IPS-18a (cell line): ENCODE data around the gene PCDHB9.
A peak's percentile ranks its signal among the peaks of the same experiment; 100 is the strongest.
"Not testable (repeated sequence)": the region's sequence is repeated elsewhere in the genome, so short reads cannot be mapped to it uniquely, and the experiment has no call there.

ENCODE experiments used
- H3K27ac ChIP-seq: one replicate; pipeline ENCODE4 v1.5.1; 2013; ENCODE audit warnings: low read length
- H3K27me3 ChIP-seq: one replicate; pipeline ENCODE4 v1.6.1; 2013; ENCODE audit warnings: mild to moderate bottlenecking, low read length; ENCODE audit not compliant: control insufficient read depth, insufficient read depth
- H3K36me3 ChIP-seq: one replicate; pipeline ENCODE4 v1.6.1; 2013; ENCODE audit warnings: low read depth, low read length; ENCODE audit not compliant: control insufficient read depth
- H3K4me1 ChIP-seq: one replicate; pipeline ENCODE4 v1.6.1; 2013; ENCODE audit warnings: low read depth, low read length; ENCODE audit not compliant: control insufficient read depth
- H3K4me3 ChIP-seq: one replicate; pipeline ENCODE4 v1.5.1; 2013; ENCODE audit warnings: low read length
- H3K9ac ChIP-seq: one replicate; pipeline ENCODE4 v1.6.1; 2013; ENCODE audit warnings: mild to moderate bottlenecking, low read length, moderate library complexity
- H3K9me3 ChIP-seq: one replicate; pipeline ENCODE4 v1.6.1; 2013; ENCODE audit warnings: low read depth, low read length; ENCODE audit not compliant: control insufficient read depth

PCDHB9 gene

DNA sequence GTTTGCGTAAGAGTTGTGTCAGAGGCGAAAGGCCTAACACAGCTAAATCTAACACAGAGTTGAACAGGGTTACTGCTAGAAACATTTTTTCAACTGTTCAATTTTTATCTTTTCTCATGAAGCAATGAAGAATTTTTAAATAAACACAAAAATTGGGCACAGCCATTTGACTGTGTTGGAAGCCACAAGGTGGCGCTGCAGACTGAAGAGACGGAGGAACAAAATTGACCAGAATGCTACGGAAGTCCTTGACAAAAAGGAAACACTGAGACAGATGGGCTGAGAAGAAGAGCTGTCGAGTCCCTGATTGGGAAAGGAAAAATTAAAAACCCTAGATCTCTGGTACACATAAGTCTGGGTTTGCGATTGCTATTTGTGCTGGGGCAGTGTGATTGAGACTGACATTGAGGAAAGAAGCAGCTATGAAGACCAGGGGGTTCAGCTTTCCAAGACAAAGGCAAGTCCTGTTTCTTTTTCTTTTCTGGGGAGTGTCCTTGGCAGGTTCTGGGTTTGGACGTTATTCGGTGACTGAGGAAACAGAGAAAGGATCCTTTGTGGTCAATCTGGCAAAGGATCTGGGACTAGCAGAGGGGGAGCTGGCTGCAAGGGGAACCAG, at the start of gene PCDHB9:
PCDHB9 (plus strand) TSS at position 265 of the 616 bp plus-strand sequence; CDS start at position 423, 158 bp downstream.
- peaks cover 3% of the 10 kb centered on the region for H3K9me3 ChIP-seq
- peak within 1 kb of the TSS; percentile 30 for H3K4me3 ChIP-seq
- no peaks in the 10 kb centered on the region for H3K27me3 ChIP-seq
- H3K36me3 ChIP-seq = no peaks in the 10 kb centered on the region
- no peak within 1 kb of the TSS for H3K9ac ChIP-seq
- H3K4me1 ChIP-seq = no peaks in the 10 kb centered on the region
- H3K27ac ChIP-seq = no peak within 1 kb of the TSS

DNA sequence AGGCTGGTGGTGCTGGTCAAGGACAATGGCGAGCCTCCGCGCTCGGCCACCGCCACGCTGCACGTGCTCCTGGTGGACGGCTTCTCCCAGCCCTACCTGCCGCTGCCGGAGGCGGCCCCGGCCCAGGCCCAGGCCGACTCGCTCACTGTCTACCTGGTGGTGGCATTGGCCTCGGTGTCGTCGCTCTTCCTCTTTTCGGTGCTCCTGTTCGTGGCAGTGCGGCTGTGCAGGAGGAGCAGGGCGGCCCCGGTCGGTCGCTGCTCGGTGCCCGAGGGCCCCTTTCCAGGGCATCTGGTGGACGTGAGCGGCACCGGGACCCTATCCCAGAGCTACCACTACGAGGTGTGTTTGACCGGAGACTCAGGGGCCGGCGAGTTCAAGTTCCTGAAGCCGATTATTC, 49.6 kb upstream of the PCDHB9 start:
- H3K4me3 ChIP-seq, H3K4me1 ChIP-seq: not testable (repeated sequence)

DNA sequence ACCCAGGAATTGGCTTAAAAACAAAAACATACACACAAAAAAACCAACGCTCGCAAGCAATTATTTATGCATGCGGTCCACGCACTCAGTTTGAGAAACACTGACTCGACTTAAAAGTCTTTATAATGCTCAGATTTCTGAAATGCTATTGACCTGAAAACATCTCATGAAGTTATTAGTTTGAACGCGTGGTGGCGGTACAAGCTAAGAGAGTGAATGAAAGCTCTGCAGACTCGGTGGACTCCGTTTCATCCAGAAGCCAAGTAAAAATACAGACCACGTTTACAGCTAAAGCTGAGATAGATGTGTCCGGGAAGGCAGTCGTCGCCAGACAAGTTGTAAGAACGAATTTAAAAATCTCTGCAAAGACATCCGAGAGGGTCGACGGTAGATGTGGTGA, 37.1 kb upstream of the PCDHB9 start, which contains the start of gene PCDHB6:
PCDHB6 (plus strand) TSS at position 246 of the 400 bp plus-strand sequence. CDS start 201 bp downstream, outside the sequence.
- H3K9ac ChIP-seq = no peak within 1 kb of the TSS
- H3K27ac ChIP-seq = no peak within 1 kb of the TSS
- no peaks in the 10 kb centered on the region for H3K9me3 ChIP-seq
- no peaks in the 10 kb centered on the region for H3K36me3 ChIP-seq
- no peak within 1 kb of the TSS for H3K4me3 ChIP-seq
- H3K4me1 ChIP-seq = no peaks in the 10 kb centered on the region
- H3K27me3 ChIP-seq = no peaks in the 10 kb centered on the region

More for the DNA sequence above, 49.6 kb upstream of the PCDHB9 start:
- not testable (repeated sequence) for H3K9ac ChIP-seq, H3K27me3 ChIP-seq, H3K36me3 ChIP-seq, H3K27ac ChIP-seq
- H3K9me3 ChIP-seq = peaks cover 22% of the 10 kb centered on the region

GRCh38 chr5:141150224-141150992, 36.6 kb upstream of the PCDHB9 start:
- no peak overlapping the region for H3K4me3 ChIP-seq
- no peak overlapping the region for H3K9ac ChIP-seq
- no peak overlapping the region for H3K27ac ChIP-seq
- H3K27me3 ChIP-seq = no peaks in the 10 kb centered on the region
- H3K36me3 ChIP-seq = no peaks in the 10 kb centered on the region
- H3K9me3 ChIP-seq = no peaks in the 10 kb centered on the region
- no peaks in the 10 kb centered on the region for H3K4me1 ChIP-seq

- no peaks in the 10 kb centered on the region for H3K36me3 ChIP-seq
- no peak overlapping the region for H3K4me3 ChIP-seq
- H3K9ac ChIP-seq = no peak overlapping the region
- no peaks in the 10 kb centered on the region for H3K27me3 ChIP-seq
- H3K4me1 ChIP-seq = no peaks in the 10 kb centered on the region
- no peaks in the 10 kb centered on the region for H3K9me3 ChIP-seq
- H3K27ac ChIP-seq = no peak overlapping the region
Observed at GRCh38 chr5:141150993-141151325, 36.0 kb upstream of the PCDHB9 start.

DNA sequence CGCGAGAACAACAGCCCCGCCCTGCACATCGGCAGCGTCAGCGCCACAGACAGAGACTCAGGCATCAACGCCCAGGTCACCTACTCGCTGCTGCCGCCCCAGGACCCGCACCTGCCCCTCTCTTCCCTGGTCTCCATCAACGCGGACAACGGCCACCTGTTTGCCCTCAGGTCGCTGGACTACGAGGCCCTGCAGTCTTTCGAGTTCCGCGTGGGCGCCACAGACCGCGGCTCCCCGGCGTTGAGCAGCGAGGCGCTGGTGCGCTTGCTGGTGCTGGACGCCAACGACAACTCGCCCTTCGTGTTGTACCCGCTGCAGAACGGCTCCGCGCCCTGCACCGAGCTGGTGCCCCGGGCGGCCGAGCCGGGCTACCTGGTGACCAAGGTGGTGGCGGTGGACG, 35.3 kb upstream of the PCDHB9 start:
- not testable (repeated sequence) for H3K27ac ChIP-seq, H3K36me3 ChIP-seq, H3K4me3 ChIP-seq, H3K4me1 ChIP-seq, H3K9ac ChIP-seq, H3K27me3 ChIP-seq, H3K9me3 ChIP-seq

DNA sequence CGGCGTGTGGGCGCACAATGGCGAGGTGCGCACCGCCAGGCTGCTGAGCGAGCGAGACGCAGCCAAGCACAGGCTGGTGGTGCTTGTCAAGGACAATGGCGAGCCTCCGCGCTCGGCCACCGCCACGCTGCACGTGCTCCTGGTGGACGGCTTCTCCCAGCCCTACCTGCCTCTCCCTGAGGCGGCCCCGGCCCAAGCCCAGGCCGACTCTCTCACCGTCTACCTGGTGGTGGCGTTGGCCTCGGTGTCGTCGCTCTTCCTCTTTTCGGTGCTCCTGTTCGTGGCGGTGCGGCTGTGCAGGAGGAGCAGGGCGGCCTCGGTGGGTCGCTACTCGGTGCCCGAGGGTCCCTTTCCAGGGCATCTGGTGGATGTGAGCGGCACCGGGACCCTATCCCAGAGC, 34.9 kb upstream of the PCDHB9 start:
- not testable (repeated sequence) for H3K9ac ChIP-seq, H3K27ac ChIP-seq, H3K36me3 ChIP-seq, H3K27me3 ChIP-seq, H3K4me1 ChIP-seq, H3K9me3 ChIP-seq, H3K4me3 ChIP-seq

DNA sequence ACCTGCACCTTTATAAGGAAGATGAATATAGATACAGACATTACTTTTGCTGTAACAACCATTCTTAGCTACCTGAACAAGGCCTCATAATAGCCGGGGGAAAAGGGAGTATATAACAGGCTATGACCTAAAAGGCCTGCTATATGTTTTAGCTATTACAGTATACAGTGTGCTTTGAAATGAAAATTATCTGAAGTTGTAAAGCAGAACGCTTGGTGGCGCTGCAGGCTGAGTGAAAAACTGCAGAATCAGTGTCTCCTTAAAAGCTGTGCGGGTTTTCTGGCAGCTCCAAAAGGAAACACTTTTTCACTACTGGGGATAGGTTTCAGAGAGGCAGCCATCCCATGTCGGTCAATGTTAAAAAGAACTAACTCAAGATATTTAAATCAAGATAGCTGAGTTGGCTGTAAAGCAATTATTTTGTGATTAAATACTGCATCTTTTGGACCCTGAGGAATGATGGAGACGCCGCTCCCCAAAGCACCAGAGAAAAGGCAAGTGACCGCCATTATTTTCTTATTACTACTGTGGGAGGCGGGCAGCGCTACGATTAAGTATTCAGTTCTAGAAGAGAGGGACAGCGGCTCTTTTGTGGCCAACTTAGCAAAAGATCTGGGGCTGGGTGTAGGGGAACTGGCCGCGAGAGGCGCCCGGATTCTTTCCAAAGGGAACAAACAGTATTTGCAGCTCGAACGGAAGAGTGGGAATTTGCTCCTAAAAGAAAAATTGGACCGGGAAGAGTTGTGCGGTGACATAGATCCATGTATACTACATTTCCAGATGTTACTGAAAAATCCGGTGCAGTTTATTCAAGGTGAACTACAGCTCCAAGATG, 31.2 kb upstream of the PCDHB9 start:
- Histone ChIP-seq H3K9ac (no peak overlapping the region), H3K27me3 (no peaks in the 10 kb centered on the region), H3K36me3 (no peaks in the 10 kb centered on the region), H3K9me3 (no peaks in the 10 kb centered on the region), H3K4me3 (no peak overlapping the region), H3K27ac (no peak overlapping the region), H3K4me1 (no peaks in the 10 kb centered on the region)

DNA sequence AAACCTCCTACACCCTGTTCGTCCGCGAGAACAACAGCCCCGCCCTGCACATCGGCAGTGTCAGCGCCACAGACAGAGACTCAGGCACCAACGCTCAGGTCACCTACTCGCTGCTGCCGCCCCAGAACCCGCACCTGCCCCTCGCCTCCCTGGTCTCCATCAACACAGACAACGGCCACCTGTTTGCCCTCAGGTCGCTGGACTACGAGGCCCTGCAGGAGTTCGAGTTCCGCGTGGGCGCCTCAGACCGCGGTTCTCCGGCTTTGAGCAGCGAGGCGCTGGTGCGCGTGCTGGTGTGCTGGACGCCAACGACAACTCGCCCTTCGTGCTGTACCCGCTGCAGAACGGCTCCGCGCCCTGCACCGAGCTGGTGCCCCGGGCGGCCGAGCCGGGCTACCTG, 29.6 kb upstream of the PCDHB9 start:
- H3K27ac ChIP-seq, H3K27me3 ChIP-seq, H3K9me3 ChIP-seq, H3K4me1 ChIP-seq, H3K4me3 ChIP-seq, H3K36me3 ChIP-seq, H3K9ac ChIP-seq: not testable (repeated sequence)

GRCh38 chr5:141157901-141158300, 29.1 kb upstream of the PCDHB9 start:
- not testable (repeated sequence) for H3K27ac ChIP-seq, H3K9me3 ChIP-seq, H3K27me3 ChIP-seq, H3K4me1 ChIP-seq, H3K36me3 ChIP-seq, H3K4me3 ChIP-seq, H3K9ac ChIP-seq

GRCh38 chr5:141172381-141173204, 14.4 kb upstream of the PCDHB9 start, which contains the start of gene PCDHB7:
PCDHB7 (plus strand) TSS chr5:141172644; CDS start chr5:141172836, 192 bp downstream.
- H3K36me3 ChIP-seq = no peaks in the 10 kb centered on the region
- H3K9me3 ChIP-seq = peaks cover 12% of the 10 kb centered on the region
- no peaks in the 10 kb centered on the region for H3K27me3 ChIP-seq
- no peaks in the 10 kb centered on the region for H3K4me1 ChIP-seq
- no peak within 1 kb of the TSS for H3K27ac ChIP-seq
- H3K9ac ChIP-seq = no peak within 1 kb of the TSS
- no peak within 1 kb of the TSS for H3K4me3 ChIP-seq
